Measurements from ENCODE around the gene CCDC32.
A peak's percentile ranks its signal among the peaks of the same experiment; 100 is the strongest.

The CCDC32 gene

DNA sequence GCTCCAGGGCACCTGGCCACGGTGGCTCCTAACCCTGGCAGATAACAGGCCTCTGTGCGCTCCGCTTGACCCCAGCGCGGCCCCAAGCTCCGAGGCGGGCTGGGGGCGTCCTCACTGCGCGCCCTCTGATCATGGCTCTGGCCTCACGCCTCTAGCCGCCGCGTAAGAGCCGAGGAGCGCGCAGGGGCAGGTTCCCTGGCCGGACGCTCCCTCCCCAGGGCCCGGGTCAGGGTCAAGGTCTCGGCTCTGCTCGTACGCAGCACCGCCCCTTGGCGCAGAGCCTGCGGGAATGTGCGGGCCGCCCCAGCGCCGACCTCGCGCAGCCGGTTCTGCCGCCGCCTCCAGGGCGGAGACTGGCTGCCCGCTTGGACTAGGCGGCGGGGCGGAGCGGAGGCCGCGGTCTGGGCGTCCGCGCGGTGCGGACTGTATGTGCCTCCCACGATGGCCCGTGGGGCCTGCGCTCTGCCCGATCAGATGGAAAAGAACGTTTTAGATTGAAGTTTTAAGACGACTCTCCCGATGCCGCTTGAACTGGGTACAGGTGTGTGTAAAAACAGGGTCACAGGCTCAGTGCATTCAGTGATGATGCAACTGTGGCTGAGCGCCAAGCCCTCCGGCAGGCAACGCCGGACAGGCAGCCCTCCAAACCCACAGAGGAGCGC is 53.2 kb downstream of the CCDC32 start:
- DNase-seq, result no peak

GRCh38 chr15:40511093-40511471 is 53.8 kb downstream of the CCDC32 start:
- no peak for DNase-seq

GRCh38 chr15:40510201-40510600 is 54.6 kb downstream of the CCDC32 start:
- DNase-seq, result no peak

DNA sequence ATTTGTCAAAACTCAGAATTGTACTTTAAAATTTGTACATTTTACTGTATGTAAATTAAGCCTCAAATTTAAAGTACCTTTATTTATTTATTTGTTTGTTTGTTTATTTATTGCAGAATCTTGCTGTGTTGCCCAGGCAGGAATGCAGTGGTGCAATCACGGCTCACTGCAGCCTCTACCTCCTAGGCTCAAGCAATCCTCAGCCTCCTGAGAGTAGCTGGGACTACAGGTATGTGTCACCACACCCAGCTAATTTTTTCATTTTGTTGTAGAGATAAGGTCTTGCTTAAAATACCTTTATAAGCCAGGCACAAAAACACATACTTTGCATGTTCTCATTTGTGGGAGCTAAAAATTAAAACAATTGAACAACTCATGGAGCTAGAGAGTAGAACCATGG is 56.6 kb downstream of the CCDC32 start:
- DNase-seq, result no peak

DNA sequence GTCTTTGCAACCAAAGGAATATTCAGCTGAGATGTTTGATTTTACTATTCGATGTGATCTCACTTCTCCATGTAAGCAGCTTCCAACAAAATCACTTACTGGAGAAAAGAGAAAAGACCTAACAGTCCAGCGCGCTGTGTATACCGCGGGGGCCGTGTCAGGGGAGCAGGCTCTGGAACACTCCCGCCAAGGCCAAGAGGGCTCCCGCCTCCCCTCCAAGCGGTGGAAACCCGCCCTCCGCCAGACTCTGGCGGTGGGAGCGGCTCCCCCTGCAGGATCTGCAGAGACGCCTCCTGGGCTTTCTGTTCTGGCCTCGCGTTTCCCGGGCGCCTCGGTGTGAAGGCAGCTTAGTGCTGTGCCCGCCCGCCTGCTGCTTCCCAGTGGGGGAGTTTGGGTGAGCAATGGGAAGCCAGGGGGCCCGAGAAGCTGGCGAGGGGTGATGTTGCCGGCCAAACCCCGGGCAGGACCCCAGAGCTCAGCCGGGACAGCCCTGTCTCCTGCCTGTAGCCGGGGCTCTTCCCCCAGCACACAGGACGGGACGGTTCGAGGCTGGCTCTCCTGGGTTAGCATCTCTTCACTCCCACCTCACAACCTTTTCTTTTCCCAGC is 57.8 kb downstream of the CCDC32 start:
- DNase-seq, result peak; percentile 57 to 62

Data from stimulated activated CD4-positive, alpha-beta T cell treated with anti-CD3 and anti-CD28 coated beads, Interleukin-2, amount 100 ng/mL, for 48 hours (primary cell).